B cell (primary cell): ENCODE results near the gene CERS1. TPM values are rescaled to one million over a fixed set of nuclear protein-coding genes. Genes with fewer than 3 reads are reported as not detected.

ENCODE experiments used
- ATAC-seq: fragments of 200-7000 bp; cut with Tn5 transposase; one replicate; pipeline ENCODE4 v1.10.0; 2021; ENCODE audit warnings: low read depth, mild to moderate bottlenecking, moderate number of reproducible peaks, moderate library complexity
- CTCF ChIA-PET: fragments of 350-600 bp; sonication (Branson Sonifier 250); formaldehyde crosslinking; loops from one replicate; lab custom pipeline; 2021; ENCODE audit warnings: antibody characterized with exemption, inconsistent platforms; lab: Charles Lee
- POLR2A ChIA-PET: fragments of 350-600 bp; sonication (Branson Sonifier 250); formaldehyde crosslinking; loops from one replicate; lab custom pipeline; 2021; ENCODE audit warnings: antibody characterized with exemption; lab: Charles Lee
- DNase-seq: peaks from one replicate; pipeline ENCODE4 v3.0.0; 2013
- H2AFZ ChIP-seq: 2 replicates; pipeline ENCODE4 v1.6.1; 2012; ENCODE audit warnings: mild to moderate bottlenecking, low read depth, low read length; ENCODE audit not compliant: insufficient read depth, poor library complexity, severe bottlenecking
- H3K27ac ChIP-seq, 2 donors: 1 replicate in 1 of 2; 2 replicates in 1 of 2; pipeline ENCODE4 v1.5.1; 2012 to 2013; ENCODE audit warnings: low read length in 2 of 2, mild to moderate bottlenecking in 2 of 2, moderate library complexity in 1 of 2
- H3K27me3 ChIP-seq, 4 experiments: fragments of 200-600 bp in 1 of 4; sonication (generic) in 1 of 4; replicated peaks in 1 of 4; 1 replicate in 2 of 4; 2 replicates in 2 of 4; pipeline versions ENCODE4 v1.6.1 to v1.7.0; 2013 to 2016; ENCODE audit warnings: low read length in 3 of 4, mild to moderate bottlenecking in 2 of 4, mixed read lengths in 1 of 4, moderate library complexity in 1 of 4; ENCODE audit not compliant: insufficient read depth in 4 of 4, control insufficient read depth in 3 of 4; ENCODE audit errors: control extremely low read depth in 1 of 4
- H3K36me3 ChIP-seq, 2 experiments: replicated peaks in 1 of 2; 1 replicate in 1 of 2; 2 replicates in 1 of 2; pipeline versions ENCODE4 v1.6.1 to v1.7.1; 2013; ENCODE audit warnings: low read length in 1 of 2; ENCODE audit not compliant: insufficient read depth in 2 of 2, control insufficient read depth in 1 of 2; ENCODE audit errors: control extremely low read depth in 1 of 2, extremely low read depth in 1 of 2
- H3K4me1 ChIP-seq, 2 donors: fragments of 200-600 bp in 1 of 2; sonication (generic) in 1 of 2; 1 replicate in 1 of 2; 2 replicates in 1 of 2; pipeline versions ENCODE4 v1.5.1 to v1.6.1; 2013 to 2017; ENCODE audit warnings: low read length in 2 of 2; ENCODE audit not compliant: control insufficient read depth in 2 of 2, insufficient read depth in 2 of 2
- H3K4me2 ChIP-seq: replicated peaks from 2 replicates; pipeline ENCODE3; 2012; ENCODE audit warnings: mild to moderate bottlenecking, low read depth, low read length; ENCODE audit not compliant: poor library complexity, severe bottlenecking
- H3K4me3 ChIP-seq, 5 experiments: fragments of 200-600 bp in 1 of 5; sonication (generic) in 1 of 5; 1 replicate in 3 of 5; 2 replicates in 2 of 5; pipeline versions ENCODE4 v1.5.1 to v1.7.0; 2011 to 2016; ENCODE audit warnings: low read length in 4 of 5, mild to moderate bottlenecking in 4 of 5, low read depth in 2 of 5, control low read depth in 1 of 5, moderate library complexity in 1 of 5; ENCODE audit not compliant: insufficient read depth in 1 of 5; ENCODE audit errors: control extremely low read depth in 1 of 5, extremely low read depth in 1 of 5
- H3K79me2 ChIP-seq: fragments of 200-600 bp; sonication (generic); one replicate; pipeline ENCODE4 v1.6.0; 2016; ENCODE audit warnings: low read length; ENCODE audit not compliant: control insufficient read depth, insufficient read depth
- H3K9ac ChIP-seq: fragments of 200-600 bp; sonication (generic); 2 replicates; pipeline ENCODE4 v1.6.1; 2017; ENCODE audit warnings: mild to moderate bottlenecking, low read length, moderate library complexity
- H3K9me3 ChIP-seq, 3 donors: one replicate each; pipeline versions ENCODE4 v1.6.1 to v1.7.1; 2013; ENCODE audit warnings: low read length in 2 of 3; ENCODE audit not compliant: control insufficient read depth in 2 of 3, insufficient read depth in 1 of 3; ENCODE audit errors: control extremely low read depth in 1 of 3
- H4K20me1 ChIP-seq: 2 replicates; pipeline ENCODE4 v1.6.0; 2012; ENCODE audit warnings: mild to moderate bottlenecking, low read length; ENCODE audit not compliant: insufficient read depth, control insufficient read depth, poor library complexity, severe bottlenecking
- H3K27ac Mint-ChIP-seq: one replicate; pipeline ENCODE4 v1.8.0; 2021; ENCODE audit warnings: mixed read lengths
- H3K27me3 Mint-ChIP-seq: one replicate; pipeline ENCODE4 v1.8.0; 2021; ENCODE audit warnings: mixed read lengths
- H3K4me1 Mint-ChIP-seq: one replicate; pipeline ENCODE4 v1.8.0; 2021; ENCODE audit warnings: mixed read lengths
- H3K4me3 Mint-ChIP-seq: one replicate; pipeline ENCODE4 v1.8.0; 2021; ENCODE audit warnings: mixed read lengths
- H3K9me3 Mint-ChIP-seq: one replicate; pipeline ENCODE4 v1.8.0; 2022; ENCODE audit warnings: mixed read lengths; ENCODE audit not compliant: insufficient read depth
- CTCF ChIP-seq: fragments of 200-600 bp; IDR thresholded peaks from one replicate; pipeline ENCODE4 v1.8.0; 2022; ENCODE audit warnings: antibody characterized with exemption, mild to moderate bottlenecking
- EZH2 ChIP-seq: IDR thresholded peaks from 2 replicates; pipeline ENCODE4 v1.6.1; 2012; ENCODE audit warnings: borderline replicate concordance, low read depth, mild to moderate bottlenecking, moderate library complexity, low read length; ENCODE audit not compliant: insufficient read depth, poor library complexity, severe bottlenecking
- WGBS: methylation state at CpG from one replicate; pipeline ENCODE4 v1.1.5; 2013; ENCODE audit warnings: missing lambda C conversion rate; ENCODE audit not compliant: insufficient coverage; 5-methylcytosine and 5-hydroxymethylcytosine counted together
- intact Hi-C: fragments of 100-400 bp; cut with micrococcal nuclease; formaldehyde crosslinking; loops from one replicate; pipeline ENCODE4 v1.10.0; 2022
- polyA plus RNA-seq: library from polyadenylated mRNA; depleted of rRNA; stranded (reverse); fragments of >200 nt; gene quantifications from 2 replicates; pipeline ENCODE4 v1.2.3, GENCODE V29; 2012
- total RNA-seq, 2 donors: library from RNA; stranded (reverse); fragments of 120-200 nt in 1 of 2; gene quantifications; 1 replicate in 1 of 2; 2 replicates in 1 of 2; pipeline versions ENCODE4 v1.2.3 to v1.2.4, GENCODE V29; 2013 to 2022

CERS1 gene
- total and polyA plus RNA-seq, 2 donors (not counting 1 experiment from before 2014, with no cell fraction given) = not detected

- peaks cover 0 to 2% (median 0%) of the 10 kb centered on the region in 3 donors for H3K9me3 ChIP-seq
- intact Hi-C loops = no loop called here
- H3K4me3 Mint-ChIP-seq = no peak overlapping the region
- no peak overlapping the region for H2AFZ ChIP-seq
- CTCF ChIA-PET = no interaction called here
- H3K4me2 ChIP-seq = no peak overlapping the region
- H3K27ac ChIP-seq = no peak overlapping the region
- no peak overlapping the region for H3K9ac ChIP-seq
- peaks cover 1 to 62% of the 10 kb centered on the region in 2 experiments for H3K36me3 ChIP-seq
- H3K4me1 ChIP-seq = peaks cover 2% of the 10 kb centered on the region in 2 donors
- no peaks in the 10 kb centered on the region for H3K9me3 Mint-ChIP-seq
- TF ChIP-seq EZH2 = no peak
- TF ChIP-seq CTCF = no peak
- peaks cover 13% of the 10 kb centered on the region for H3K27me3 Mint-ChIP-seq
- peaks cover 6% of the 10 kb centered on the region for H3K79me2 ChIP-seq
- H3K4me1 Mint-ChIP-seq = peaks cover 9% of the 10 kb centered on the region
- no peak for DNase-seq
- H3K27me3 ChIP-seq = peaks cover 0 to 3% (median 2%) of the 10 kb centered on the region in 4 experiments
- peaks cover 42% of the 10 kb centered on the region for H4K20me1 ChIP-seq
- WGBS = 100% methylated on average over 2 of the region's 7 CpGs
- no peak overlapping the region for H3K4me3 ChIP-seq
- H3K27ac Mint-ChIP-seq = no peak overlapping the region
- ATAC-seq = no peak
- POLR2A ChIA-PET = no interaction called here
Measured at GRCh38 chr19:18901491-18901890, 5.5 kb upstream of the CERS1 start.

GRCh38 chr19:18900700-18901481 is 4.9 kb upstream of the CERS1 start:
- CTCF ChIA-PET = no interaction called here
- POLR2A ChIA-PET = no interaction called here
- peaks cover 0 to 2% (median 0%) of the 10 kb centered on the region in 3 donors for H3K9me3 ChIP-seq
- H3K27ac ChIP-seq = no peak overlapping the region
- peaks cover 1 to 56% of the 10 kb centered on the region in 2 experiments for H3K36me3 ChIP-seq
- H3K9me3 Mint-ChIP-seq = no peaks in the 10 kb centered on the region
- intact Hi-C loops = no loop called here
- TF ChIP-seq CTCF (no peak), EZH2 (no peak)
- DNase-seq (no peak), ATAC-seq (no peak)
- H3K9ac ChIP-seq = no peak overlapping the region
- H3K79me2 ChIP-seq = peaks cover 6% of the 10 kb centered on the region
- no peak overlapping the region for H3K4me2 ChIP-seq
- peaks cover 0 to 5% (median 2%) of the 10 kb centered on the region in 4 experiments for H3K27me3 ChIP-seq
- H3K4me3 ChIP-seq = no peak overlapping the region
- H3K27ac Mint-ChIP-seq = no peak overlapping the region
- H3K4me3 Mint-ChIP-seq = no peak overlapping the region
- H3K27me3 Mint-ChIP-seq = peaks cover 16% of the 10 kb centered on the region
- peaks cover 3 to 4% of the 10 kb centered on the region in 2 donors for H3K4me1 ChIP-seq
- H3K4me1 Mint-ChIP-seq = peaks cover 11% of the 10 kb centered on the region
- no peak overlapping the region for H2AFZ ChIP-seq
- WGBS = 92% methylated on average over 17 of the region's 17 CpGs
- peaks cover 36% of the 10 kb centered on the region for H4K20me1 ChIP-seq
